PFSK-1 (cell line): ENCODE measurements around the gene E2F3.

Experiments used
- FOXP2 ChIP-seq: optimal IDR thresholded peaks from 2 replicates; pipeline ENCODE3; 2011; ENCODE audit warnings: borderline replicate concordance, control low read depth, inconsistent platforms; ENCODE audit not compliant: insufficient read depth; ENCODE audit errors: extremely low read length, extremely low read depth
- POLR2AphosphoS5 ChIP-seq: IDR thresholded peaks from 2 replicates; pipeline ENCODE4 v1.6.1; 2012; ENCODE audit warnings: low read depth, mild to moderate bottlenecking, control low read depth, low read length, moderate library complexity
- SIN3A ChIP-seq: IDR thresholded peaks from 2 replicates; pipeline ENCODE4 v1.6.1; 2012; ENCODE audit warnings: mild to moderate bottlenecking, low read length, moderate library complexity, borderline replicate concordance; ENCODE audit not compliant: insufficient read depth
- TAF1 ChIP-seq: IDR thresholded peaks from 2 replicates; pipeline ENCODE4 v1.6.1; 2012; ENCODE audit warnings: low read length, control low read depth, borderline replicate concordance; ENCODE audit not compliant: insufficient read depth
- TF ChIP-seq, protein P1 (sequence below), 2 experiments: IDR thresholded peaks; 2 replicates each; pipeline versions ENCODE4 v1.6.1 to v1.8.0; 2011 to 2012; ENCODE audit warnings: low read depth in 2 of 2, low read length in 2 of 2, control low read depth in 1 of 2, inconsistent platforms in 1 of 2, mild to moderate bottlenecking in 1 of 2, moderate library complexity in 1 of 2; ENCODE audit not compliant: insufficient read depth in 1 of 2

Gene E2F3

DNA sequence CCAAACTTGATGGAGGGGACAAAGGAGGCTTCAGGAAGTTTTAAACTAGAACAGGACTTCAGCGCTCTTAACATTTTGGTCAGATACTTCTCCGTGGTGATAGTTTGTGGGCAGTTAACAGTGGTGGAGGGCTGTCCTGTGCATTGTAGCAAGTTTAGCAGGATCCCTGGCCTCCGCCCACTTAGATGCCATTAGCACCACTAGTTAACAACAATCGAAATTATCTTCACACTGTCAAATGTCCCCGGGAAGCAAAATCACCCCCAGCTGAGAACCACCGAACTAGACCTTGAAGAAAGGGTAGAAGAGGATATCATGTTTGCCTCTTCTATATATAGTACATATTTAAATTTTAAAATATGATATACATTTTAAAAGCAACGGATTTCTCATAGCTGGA lies 13.6 kb downstream of the E2F3 start:
- no peak for TF ChIP-seq FOXP2
- no peak for TF ChIP-seq POLR2AphosphoS5
- no peak for TF ChIP-seq SIN3A
- TF ChIP-seq, protein P1, sequence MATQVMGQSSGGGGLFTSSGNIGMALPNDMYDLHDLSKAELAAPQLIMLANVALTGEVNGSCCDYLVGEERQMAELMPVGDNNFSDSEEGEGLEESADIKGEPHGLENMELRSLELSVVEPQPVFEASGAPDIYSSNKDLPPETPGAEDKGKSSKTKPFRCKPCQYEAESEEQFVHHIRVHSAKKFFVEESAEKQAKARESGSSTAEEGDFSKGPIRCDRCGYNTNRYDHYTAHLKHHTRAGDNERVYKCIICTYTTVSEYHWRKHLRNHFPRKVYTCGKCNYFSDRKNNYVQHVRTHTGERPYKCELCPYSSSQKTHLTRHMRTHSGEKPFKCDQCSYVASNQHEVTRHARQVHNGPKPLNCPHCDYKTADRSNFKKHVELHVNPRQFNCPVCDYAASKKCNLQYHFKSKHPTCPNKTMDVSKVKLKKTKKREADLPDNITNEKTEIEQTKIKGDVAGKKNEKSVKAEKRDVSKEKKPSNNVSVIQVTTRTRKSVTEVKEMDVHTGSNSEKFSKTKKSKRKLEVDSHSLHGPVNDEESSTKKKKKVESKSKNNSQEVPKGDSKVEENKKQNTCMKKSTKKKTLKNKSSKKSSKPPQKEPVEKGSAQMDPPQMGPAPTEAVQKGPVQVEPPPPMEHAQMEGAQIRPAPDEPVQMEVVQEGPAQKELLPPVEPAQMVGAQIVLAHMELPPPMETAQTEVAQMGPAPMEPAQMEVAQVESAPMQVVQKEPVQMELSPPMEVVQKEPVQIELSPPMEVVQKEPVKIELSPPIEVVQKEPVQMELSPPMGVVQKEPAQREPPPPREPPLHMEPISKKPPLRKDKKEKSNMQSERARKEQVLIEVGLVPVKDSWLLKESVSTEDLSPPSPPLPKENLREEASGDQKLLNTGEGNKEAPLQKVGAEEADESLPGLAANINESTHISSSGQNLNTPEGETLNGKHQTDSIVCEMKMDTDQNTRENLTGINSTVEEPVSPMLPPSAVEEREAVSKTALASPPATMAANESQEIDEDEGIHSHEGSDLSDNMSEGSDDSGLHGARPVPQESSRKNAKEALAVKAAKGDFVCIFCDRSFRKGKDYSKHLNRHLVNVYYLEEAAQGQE (IDR thresholded peaks at IDR 0.05; ENCODE audit: insufficient read depth in 1 of 2, low read depth in 2 of 2, low read length in 2 of 2): no peak
- no peak for TF ChIP-seq TAF1

DNA sequence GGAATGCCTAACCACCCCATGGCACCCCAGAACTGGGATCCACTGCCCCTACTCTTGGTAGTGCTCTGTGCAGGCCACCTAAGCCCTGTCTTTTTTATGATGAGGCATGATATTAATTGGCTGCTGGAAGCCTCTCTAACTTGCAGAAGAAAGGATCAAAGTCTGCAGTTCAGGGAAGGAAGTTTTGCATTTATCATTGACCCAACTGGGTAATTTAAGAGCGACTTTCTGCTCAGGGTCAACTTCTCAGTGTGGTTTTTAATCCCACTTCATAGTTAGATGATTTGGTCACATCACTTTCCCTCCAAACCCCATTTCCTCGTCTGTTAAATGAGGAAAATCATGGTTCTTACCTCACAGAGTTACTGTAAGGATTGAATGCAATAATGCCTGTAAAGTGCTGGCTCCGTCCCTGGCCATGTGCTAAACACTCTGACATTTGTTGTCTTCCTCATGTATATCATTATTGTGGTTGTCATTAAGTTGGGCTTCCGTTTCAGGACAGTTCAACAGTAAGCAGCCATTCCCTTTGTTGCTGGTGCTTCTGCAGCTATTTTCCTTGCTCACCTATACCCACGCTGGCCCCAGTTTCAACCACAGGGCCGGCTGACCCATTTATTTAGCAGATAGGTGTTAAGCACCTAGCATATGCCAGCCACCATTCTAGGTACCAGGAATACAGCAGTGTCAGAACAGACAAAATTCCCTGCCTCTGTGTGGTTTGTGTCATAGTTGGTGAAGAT lies 14.2 kb downstream of the E2F3 start:
- no peak for TF ChIP-seq FOXP2
- TF ChIP-seq SIN3A: no peak
- TF ChIP-seq, protein P1 (IDR thresholded peaks at IDR 0.05; ENCODE audit: insufficient read depth in 1 of 2, low read depth in 2 of 2, low read length in 2 of 2): no peak
- no peak for TF ChIP-seq TAF1
- no peak for TF ChIP-seq POLR2AphosphoS5

DNA sequence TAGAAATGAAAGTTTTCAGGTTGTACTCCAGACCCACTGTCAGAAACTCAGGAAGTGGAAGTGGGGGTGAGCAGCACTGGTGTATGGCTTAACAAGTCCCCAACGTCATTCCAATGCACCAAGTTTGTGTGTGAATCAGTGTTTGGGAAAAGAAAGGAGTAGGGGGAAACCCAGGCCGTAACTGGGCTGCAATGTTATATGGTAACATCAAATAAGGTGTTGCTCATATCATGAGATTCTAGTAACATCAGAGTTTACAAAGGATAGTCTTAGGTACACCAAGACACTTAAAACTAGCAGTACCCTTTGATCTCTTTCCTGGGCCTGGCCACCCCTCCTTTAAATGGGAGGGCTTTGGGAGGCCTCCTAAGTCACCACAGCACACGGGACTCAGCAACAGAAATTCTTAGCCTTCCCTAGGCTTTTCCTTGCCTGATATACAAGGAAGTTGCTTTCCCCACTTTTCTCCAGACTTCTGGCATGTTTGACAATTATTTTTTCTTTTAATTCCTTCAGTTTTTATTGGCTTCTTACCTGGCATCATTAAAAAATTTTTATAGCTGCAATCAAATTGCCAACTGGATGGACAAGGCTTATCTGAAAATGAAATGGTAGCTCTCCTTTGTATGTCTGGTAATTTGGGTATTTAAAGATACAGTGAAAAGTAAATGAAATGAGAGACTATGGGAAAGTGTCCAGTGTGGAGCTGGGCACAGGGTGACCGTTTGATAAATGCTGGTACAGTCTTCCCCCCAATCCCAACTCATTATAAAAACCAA lies 15.1 kb downstream of the E2F3 start:
- TF ChIP-seq, protein P1 (IDR thresholded peaks at IDR 0.05; ENCODE audit: insufficient read depth in 1 of 2, low read depth in 2 of 2, low read length in 2 of 2): no peak
- TF ChIP-seq POLR2AphosphoS5 (no peak), TAF1 (no peak), SIN3A (no peak), FOXP2 (no peak)

DNA sequence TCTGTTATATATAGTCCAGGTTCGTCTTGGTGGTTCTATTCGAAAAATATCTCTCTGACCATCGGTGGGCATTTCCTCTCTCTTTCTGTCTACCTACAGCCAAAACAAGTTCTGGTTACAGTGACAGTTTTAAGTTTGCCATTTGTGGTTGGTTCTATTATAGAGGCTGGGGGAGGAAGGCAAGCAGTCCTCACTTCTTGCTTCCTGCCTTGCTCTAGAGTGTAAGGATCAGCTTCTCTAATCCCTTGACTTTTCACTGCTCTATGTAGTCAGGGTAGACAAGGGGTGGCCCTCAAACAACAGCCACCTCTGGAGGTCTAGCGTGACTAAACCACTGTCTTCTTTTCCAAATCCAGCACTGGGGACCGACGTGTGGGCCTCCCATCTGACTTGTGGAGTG lies 16.1 kb downstream of the E2F3 start:
- TF ChIP-seq SIN3A (no peak), POLR2AphosphoS5 (no peak), TAF1 (no peak), FOXP2 (no peak)
- TF ChIP-seq, protein P1 (IDR thresholded peaks at IDR 0.05; ENCODE audit: insufficient read depth in 1 of 2, low read depth in 2 of 2, low read length in 2 of 2): no peak
